DMS153 (cell line): ENCODE measurements around the gene DPP8.

Source experiments
- DNase-seq: peaks from one replicate; lab custom pipeline; 2025; lab: John Stamatoyannopoulos, UW

The DPP8 gene

GRCh38 chr15:65423976-65424679 lies 93.4 kb downstream of the DPP8 start:
- DNase-seq: no peak

- DNase-seq: no peak
Measured at GRCh38 chr15:65423150-65423975, 94.1 kb downstream of the DPP8 start.

DNA sequence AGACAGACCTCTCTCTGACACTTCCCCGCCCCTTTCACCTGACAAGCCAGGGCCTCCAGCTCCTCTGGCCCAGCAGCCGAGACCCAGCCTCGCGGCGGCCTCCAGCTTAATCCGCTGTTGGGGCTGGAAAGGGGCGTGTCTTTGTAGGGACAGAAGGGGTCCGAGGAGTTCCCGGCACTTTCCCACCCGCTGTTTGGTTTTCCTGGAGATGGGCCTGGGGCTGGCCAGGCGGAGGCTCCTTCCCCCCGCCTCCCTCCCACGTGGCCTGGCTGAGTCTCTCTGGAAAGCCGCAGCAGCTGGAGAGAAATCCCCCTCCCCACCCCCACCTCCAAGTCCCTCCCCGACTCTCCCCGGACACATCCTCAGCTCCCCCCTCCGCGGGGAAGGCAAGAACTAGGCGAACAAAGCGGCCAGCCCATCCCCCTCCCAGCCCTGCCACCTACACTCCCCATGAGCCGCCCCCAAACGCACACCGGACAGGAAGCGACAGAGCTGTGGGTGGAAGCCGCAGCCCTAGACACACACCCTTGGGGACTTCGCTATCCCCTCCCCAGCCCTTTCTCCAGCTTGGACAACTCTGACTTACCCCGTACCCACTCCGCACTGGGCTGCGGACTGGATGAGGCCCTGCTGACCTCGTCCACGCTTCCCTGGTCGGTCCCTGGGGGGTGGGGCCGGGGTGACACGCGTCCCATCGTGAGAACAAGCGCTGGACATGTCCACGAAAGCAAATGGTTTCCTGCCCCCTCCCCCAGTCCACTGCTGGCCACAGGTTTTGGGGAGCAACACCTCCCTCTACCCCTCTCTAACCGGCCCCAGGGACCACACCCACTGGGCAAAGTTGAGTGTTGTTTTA lies 95.9 kb downstream of the DPP8 start:
- no peak for DNase-seq

DNA sequence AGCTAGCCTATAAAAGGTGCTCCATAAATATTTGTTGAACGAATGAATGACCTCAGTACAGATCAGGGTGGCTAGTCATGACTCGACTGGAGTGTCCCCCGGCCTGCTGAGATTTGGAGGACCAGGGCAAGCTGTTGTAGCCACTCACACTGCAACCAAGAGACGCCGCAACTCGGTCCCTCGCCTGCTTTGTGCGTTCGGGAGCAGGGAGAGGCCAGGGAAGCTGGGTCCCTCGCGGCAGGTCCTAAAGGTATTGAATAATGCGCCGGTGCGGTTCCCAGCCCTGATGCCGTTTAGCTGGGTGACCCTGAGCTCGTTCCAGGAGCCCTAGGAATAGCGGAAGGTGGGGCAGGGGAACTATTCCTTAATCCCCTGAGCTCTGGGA lies 96.5 kb downstream of the DPP8 start:
- DNase-seq: no peak

DNA sequence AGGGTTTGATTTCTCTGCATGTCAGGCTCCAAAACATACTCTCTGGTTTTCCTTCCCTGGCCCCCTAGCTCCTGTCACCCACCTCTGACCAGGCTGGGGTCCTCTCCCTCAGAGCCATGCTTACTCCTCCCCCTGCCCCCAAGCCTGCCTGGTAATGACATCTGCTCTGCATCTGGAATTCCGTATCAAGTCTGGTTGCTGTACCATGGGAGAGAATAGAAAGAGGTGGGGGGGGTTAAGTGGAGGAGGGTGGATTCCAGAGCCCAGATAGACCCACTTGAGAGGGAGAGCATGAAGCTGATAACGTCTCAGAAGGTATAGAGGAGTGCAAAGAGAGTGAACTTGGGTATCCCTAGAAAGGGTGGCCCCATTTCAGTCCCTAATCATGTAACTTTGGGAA lies 98.9 kb downstream of the DPP8 start:
- no peak for DNase-seq

- DNase-seq: no peak
Measured at GRCh38 chr15:65416845-65417416, 100.6 kb downstream of the DPP8 start.

DNA sequence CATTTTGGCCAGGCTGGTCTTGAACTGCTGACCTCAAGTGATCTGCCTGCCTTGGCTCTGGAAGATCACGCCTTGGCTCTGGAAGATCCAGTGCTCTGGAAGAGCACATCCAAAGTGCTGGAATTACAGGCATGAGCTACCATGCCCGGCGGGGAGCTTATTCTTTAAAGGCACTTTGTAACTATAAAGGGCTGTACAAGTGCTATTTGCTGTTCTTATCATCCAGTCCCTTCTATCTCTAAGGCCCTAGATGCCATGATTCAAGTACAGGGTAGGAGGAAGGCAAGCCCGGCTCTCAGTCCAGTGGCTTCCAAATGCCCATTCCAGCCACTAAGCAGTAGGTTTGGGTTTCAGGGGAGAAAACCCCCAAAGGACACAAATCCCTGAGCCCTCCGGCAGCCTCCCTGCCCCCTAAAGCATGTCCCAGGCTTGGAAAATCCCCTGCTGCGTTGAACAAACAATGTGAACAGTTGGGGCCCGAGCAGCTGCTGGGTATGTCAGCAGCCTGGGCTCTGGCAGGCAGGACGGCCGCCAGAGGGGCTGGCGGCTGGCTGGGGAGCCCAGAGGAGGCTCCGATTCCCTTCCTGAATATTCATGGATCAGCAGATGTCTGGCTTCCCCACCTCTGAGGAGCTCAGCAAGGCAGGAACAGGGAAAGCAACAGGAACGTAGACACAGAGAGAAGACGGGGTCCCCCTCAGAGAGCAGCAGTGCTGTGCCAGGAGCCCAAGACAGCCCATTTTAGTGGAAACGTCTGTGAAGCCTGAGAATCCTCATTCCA lies 102.5 kb downstream of the DPP8 start:
- peak; percentile 4 for DNase-seq

DNA sequence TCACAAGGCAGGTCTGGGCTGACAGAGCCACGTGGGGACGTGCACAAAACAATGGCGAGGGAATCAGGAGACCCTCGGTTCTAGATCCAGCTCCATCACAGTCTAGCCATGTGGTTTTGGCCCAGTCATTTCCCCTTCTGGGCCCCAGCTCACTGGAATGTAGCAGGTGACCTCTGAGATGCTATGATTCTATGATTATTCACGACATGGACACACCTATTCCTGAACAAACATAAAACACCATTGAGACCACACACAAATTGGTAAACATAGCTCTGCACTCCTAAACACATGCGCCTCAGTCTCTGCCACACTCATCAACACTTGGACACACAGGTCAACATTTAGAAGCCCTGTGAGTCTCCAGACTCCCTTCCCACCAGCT lies 103.7 kb downstream of the DPP8 start:
- no peak for DNase-seq

GRCh38 chr15:65413051-65413759 lies 104.3 kb downstream of the DPP8 start:
- no peak for DNase-seq

GRCh38 chr15:65412556-65412955 lies 104.9 kb downstream of the DPP8 start:
- no peak for DNase-seq

DNA sequence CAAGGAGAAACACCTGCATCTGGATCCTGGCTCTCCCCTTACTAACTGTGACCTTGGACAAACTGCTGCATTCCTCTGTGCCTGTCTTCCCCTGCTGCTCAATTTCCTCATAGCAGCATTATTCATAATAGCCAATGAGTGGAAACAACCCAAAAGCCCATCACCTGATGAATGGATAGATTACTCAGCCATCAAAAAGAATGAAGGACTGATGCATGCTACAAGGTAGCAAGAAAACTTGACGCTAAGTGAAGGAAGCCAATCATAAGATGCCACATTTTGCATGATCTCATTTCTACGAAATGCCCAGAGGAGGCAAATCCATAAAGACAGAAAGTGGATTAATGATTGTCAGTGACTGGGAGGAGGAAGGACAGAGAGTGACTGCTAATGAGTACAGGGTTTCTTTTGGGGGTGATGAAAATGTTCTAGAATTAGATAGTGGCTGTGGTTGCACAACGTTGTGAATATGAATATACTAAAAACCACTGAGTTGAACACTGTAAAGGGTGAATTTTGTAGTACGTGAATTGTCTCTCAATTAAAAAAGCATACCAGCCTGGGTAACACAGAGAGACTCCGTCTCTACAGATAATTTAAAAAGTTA lies 105.9 kb downstream of the DPP8 start:
- no peak for DNase-seq

DNA sequence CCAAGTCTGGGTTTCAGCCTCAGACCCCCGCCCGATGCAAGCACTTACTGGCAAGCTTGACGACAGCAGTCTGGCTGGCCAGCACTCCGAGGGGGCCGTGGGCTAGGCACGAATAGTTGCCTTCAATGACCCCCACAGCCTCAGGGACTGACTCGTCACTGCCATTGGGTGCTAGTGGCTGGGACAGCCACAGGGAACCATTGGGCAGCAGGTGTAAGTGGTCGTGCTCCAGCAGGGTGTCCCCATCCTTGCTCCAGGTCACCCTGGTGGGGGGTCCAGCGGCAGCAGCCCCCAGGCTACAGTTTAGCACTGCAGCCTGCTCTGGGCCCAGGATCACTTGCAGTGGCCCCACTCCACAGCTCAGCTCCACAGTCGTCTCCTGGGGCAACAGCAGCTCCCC lies 106.5 kb downstream of the DPP8 start:
- DNase-seq: no peak

DNA sequence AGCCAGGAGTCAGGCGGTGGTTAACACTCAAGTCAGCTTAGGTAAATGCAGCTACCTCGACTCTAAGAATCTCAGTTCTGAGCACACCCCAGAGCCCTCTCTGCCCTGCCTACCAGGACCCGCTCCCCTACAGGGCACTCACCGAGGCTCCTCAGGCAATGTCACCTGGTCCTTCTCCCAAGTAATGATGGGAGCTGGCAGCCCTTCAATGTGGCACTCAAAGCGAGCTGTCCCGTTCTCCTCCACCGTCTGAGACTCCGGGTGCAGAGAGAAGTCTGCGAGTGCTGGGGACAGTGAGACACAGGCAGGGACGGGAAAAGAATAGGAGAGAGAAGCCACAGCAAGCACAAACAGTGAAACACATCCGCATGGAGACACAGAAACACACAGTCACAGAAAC lies 107.5 kb downstream of the DPP8 start:
- DNase-seq: no peak

- no peak for DNase-seq
Measured at GRCh38 chr15:65409036-65409631, 108.4 kb downstream of the DPP8 start.

GRCh38 chr15:65408324-65409035 lies 109.0 kb downstream of the DPP8 start:
- no peak for DNase-seq

DNA sequence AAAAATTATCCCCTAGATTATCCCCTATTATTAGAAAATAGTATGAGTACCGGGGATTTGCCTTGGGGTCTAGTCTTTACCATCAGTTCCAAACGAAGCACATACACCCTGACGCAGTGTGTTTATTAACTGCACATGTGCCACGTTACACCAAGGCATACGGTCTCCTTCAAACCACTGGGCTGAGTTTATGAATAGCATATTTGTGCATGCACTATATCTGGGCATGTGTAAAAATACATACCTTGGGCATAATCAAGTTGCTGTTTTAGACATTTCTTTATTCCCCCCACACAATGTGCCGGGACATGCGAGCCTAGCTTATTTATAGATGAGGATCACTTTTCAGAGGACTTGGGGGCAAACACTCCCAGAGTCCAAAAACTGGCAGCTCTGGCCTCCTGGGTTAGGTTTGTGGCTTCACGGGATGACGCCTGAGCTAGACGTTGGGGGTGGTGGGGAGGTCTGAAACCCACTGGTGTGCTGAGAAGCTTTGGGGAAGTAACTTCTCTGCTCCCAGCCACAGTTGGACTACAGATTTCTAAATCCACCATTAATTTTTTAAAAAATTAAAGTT lies 111.0 kb downstream of the DPP8 start:
- no peak for DNase-seq

DNA sequence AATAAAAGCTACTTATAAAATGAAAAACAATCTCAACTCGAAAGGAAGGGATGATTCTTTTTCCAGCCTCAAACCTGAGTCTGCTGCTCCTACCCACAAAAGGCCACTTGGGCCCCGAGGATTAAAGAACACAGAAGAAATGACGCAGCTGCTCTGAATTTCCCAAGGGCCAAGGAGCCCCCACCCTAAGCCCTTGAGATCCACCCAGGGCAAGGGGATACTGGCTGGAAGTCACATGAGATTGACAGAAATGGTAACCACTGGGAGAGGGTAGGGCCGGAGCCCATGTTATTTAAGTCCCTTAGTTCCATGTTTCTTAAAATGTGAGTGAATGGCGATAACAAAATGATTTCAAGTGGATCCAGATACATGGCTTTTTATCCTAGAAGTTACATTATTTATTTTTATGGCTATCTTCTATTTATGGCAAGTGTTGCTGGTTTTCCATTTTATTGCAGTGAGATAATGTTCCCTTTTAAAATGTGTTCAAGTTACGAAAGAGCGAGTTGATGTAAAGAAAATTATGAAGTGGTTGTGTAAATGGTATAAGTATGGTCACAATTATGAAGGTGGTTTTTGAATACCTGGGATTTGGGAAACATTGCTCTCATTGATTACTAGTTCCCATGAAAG lies 111.6 kb downstream of the DPP8 start:
- no peak for DNase-seq

DNA sequence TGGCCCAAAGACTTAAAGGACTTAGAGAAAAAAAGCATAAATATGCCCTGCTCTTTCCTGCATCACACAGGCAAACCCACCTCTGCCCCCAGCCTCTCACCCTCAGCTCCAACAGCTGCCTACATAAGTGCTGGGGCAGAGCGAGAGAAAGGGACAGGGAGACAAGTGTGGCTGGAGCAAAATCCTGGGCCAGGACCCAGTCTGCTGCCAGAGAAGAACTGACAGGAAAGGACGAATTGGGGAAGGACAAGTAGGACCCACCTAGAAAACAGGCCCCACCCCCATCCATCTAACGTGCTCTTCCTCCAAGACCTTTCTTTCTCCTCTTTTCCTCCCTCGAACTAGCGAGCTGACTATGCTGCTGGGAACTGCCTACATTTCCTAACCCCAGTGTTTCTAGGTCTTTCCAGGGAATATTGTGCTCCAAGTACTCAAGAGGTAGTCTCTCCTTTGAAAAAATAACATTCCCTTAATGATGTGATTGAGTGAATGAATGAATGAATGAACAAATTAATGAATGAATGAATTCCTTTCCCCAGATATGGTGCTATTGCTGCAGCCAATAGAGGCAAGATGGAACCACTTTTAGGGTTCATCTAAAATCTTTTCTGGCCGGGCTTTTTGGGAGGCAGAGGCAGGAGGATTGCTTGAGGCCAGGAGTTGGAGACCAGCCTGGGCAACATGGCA lies 113.2 kb downstream of the DPP8 start:
- no peak for DNase-seq
